M059J (cell line): ENCODE data around the gene FUT6. TPM values are rescaled to one million over a fixed set of nuclear protein-coding genes. Genes with fewer than 3 reads are reported as not detected.
"Not testable (repeated sequence)": the region's sequence is repeated elsewhere in the genome, so short reads cannot be mapped to it uniquely, and the experiment has no call there.

Source experiments
- DNase-seq: peaks from one replicate; pipeline ENCODE4 v3.0.0-alpha.2; 2012; ENCODE audit warnings: low read depth
- total RNA-seq: library from RNA; depleted of rRNA; stranded (reverse); fragments of >200 nt; shearing (Covaris generic); gene quantifications from 2 replicates; pipeline ENCODE4 v1.2.3, GENCODE V29; 2014; rRNA removed

Gene FUT6
- total RNA-seq, 1 experiment from 2014 or later, result not detected

DNA sequence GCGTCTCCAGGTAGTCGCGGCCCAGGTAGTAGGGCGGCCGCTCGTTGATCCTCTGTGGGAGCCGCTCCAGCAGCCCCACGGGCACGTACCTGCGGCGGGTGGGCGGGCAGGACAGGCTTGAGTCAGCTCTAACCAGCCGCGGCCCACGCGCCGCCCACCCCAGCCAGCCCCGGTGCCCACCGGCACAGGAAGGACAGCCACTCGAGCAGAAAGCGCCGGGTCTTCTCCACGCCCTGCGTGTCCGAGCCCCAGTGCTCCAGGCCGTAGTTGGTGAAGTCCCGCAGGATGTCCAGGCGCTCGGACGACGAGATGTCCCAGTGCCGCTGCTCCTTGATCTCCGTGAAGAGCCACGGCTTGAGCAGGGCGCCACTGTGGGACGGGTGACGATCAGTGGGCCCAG lies 54.1 kb downstream of the FUT6 start:
- no peak for DNase-seq

DNA sequence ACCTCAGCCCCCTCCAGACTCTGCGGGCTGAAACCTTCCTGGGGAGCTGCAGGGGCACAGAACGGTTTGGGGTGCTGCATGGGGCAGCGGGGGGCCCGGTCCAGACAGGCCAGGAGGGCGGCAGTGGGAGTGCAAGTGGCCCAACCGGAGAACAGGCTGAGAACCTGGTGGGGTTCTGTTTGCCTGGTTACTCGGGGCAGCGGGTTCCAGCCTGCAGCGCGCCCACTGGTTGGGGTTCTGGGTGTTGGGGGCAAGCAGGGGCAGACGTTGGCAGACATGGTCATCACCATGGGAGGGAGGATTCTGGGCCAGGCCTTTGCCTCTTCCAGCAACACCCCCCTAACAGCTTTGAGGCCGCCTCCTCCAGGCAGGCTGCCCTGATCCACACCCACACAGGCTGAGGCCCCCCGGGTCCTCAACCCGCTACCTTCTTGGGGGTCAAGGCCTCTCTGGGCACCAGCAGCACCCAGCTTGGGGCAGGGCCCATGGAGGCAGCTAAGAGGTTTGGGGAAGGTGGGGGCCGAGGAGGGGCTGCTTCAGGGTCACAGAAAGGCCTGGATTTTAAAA lies 54.8 kb downstream of the FUT6 start, which contains the start of gene PRR22:
Gene PRR22 (minus strand): TSS at position 166 of the 567 bp plus-strand sequence. CDS start 86 bp downstream, at position 80.
- no peak for DNase-seq

DNA sequence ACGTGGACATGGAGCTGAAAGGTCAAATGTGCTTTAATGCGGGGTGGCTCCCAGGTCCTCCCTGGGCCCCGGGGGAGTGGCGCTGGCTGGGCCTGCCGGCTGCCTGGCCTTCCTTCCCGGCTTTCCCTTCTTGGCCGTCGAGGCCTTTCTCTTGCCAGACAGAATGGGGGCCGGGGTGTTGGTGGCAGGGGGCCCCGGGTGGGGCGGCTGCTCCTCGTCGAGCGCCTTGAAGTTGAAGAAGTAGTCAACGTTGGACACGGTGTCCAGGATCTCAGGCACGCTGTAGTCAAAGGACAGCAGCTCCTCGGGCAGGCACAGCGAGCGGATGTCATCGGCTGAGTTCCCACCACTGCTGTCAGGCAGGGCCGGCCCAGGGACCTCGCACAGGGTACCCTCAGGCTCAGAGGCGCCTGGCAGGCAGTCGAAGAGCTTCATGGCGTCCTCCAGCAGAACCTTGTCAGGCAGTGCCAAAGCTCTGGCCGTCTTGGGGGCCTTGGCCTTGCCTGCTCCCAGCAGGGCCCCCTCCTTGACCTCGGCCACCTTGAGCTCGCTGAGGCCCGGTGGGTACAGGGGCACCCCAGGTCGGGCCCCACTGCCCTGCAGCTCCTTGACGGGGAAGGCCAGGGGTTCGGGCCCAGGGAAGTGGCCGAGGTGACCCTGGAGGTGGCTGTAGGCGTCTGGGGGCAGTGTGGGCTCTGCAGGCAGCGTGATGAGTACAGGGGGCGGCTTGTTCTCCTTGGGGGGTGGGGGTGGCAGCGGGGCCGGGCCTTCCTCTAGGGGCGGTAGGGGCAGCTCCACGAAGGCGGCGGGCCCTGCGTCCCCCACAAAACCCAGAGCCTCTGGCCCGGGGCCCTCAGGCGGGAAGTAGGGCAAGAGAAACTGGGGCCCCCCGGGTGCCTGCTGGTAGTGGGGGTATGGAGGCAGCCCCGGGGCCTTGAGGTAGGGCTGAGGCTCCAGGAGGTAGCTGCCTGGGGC lies 56.3 kb downstream of the FUT6 start:
- DNase-seq, result no peak

DNA sequence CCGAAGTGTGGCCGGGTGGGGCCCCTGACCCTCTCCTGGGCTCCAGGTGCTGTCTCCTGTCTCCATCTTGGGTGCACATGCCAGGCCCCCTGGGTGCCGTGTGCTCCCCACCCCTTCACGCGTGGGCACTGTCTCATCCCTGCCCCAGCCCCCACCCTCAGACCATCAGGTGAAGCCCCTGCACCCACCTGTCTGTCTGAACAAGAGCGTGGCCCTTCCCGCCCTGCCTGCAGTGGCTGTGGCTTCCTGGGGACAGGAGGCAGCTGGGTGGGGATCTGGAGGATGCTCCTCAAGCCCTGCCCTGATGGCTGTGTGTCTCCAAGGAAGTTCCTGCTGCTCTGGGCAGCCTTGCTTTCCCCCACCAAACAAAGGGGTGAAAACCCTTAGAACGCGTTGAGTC lies 57.2 kb downstream of the FUT6 start:
- no peak for DNase-seq

DNA sequence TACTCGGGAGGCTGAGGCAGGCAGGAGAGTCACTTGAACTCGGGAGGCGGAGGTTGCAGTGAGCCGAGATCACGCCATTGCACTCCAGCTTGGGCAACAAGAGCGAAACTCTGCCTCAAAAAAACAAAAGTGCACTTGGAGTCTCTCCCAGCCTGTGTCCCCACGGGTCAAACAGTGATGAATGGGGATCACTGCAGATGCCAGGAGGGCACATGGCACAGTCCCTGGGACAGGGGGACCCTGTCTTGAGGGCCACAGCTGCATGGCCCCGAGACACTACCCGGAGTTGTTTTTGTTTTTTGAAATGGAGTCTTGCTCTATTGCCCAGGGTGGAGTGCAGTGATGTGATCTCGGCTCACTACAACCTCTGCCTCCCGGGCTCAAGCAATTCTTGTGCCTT lies 58.6 kb downstream of the FUT6 start:
- not testable (repeated sequence) for DNase-seq

Other genes starting within 250 kb of the FUT6 start
- 12.6 and 21.0 TPM in 2 replicates for gene SAFB2, start 216.9 kb downstream of the FUT6 start, total RNA-seq
- 10.3 and 27.8 TPM in 2 replicates for gene SAFB, start 216.6 kb downstream of the FUT6 start, total RNA-seq
- 46.6 and 47.0 TPM in 2 replicates for gene MICOS13, start 159.2 kb downstream of the FUT6 start, total RNA-seq
- 10.7 and 13.7 TPM in 2 replicates for gene HSD11B1L, start 158.7 kb downstream of the FUT6 start, total RNA-seq
- gene RPL36, start 149.4 kb downstream of the FUT6 start, total RNA-seq, result 734 and 1,196 TPM in 2 replicates
- 53.1 and 71.2 TPM in 2 replicates for gene LONP1, start 119.6 kb downstream of the FUT6 start, total RNA-seq
- not detected in 2 replicates for gene CATSPERD, start 119.1 kb downstream of the FUT6 start, total RNA-seq
- gene PRR22, start 55.0 kb downstream of the FUT6 start, total RNA-seq, result 0.07 and 0.34 TPM in 2 replicates
- gene DUS3L, start 48.5 kb downstream of the FUT6 start, total RNA-seq, result 12.7 and 24.7 TPM in 2 replicates
- 0.67 TPM in 1 of 2 replicates, not detected in the other for gene NRTN, start 34.6 kb downstream of the FUT6 start, total RNA-seq
- gene FUT3, start 11.7 kb upstream of the FUT6 start, total RNA-seq, result not detected in 2 replicates
- gene FUT5, start 30.8 kb upstream of the FUT6 start, total RNA-seq, result not detected in 2 replicates
- gene NDUFA11, start 64.1 kb upstream of the FUT6 start, total RNA-seq, result 246 and 328 TPM in 2 replicates
- gene VMAC, start 65.2 kb upstream of the FUT6 start, total RNA-seq, result 1.6 and 4.4 TPM in 2 replicates
- gene CAPS, start 74.6 kb upstream of the FUT6 start, total RNA-seq, result 0.96 and 1.3 TPM in 2 replicates
- gene RANBP3, start 138.4 kb upstream of the FUT6 start, total RNA-seq, result 115 and 130 TPM in 2 replicates